Activated T-cell treated with anti-CD3 and anti-CD28 coated beads for 48 hours (primary cell): ENCODE results near the gene C12orf56.
A peak's percentile ranks its signal among the peaks of the same experiment; 100 is the strongest.
"Not testable (repeated sequence)": the region's sequence is repeated elsewhere in the genome, so short reads cannot be mapped to it uniquely, and the experiment has no call there.

Experiments used
- DNase-seq: peaks from one replicate; pipeline ENCODE4 v3.0.0-alpha.2; 2020; ENCODE audit warnings: low read depth

C12orf56 gene

DNA sequence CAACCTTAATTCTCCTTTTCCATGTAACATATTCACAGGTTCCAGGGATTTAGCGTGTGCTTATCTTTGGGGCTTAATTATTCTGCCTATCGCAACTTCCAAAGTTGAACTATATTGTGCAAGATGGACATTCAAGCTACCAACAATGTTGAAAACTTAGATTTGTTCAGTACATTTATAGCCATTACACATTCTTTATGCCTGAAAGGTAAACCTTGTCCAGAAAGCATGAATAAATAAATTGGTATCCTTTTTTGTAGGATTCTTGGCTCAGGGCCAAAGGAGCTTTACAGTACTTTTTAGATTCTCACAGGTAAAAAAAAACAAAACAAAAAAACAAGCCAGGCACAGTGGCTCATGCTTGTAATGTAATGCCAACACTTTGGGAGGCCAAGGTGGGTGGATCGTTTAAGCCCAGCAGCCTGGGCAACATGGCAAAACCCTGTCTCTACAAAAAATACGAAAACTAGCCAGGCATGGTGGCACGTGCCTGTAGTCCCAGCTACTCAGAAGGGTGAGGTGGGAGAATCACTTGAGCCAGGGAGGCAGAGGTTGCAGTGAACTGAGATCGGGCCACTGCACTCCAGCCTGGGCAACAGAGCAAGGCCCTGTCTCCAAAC, 3.3 kb downstream of the C12orf56 start:
- DNase-seq, result no peak

DNA sequence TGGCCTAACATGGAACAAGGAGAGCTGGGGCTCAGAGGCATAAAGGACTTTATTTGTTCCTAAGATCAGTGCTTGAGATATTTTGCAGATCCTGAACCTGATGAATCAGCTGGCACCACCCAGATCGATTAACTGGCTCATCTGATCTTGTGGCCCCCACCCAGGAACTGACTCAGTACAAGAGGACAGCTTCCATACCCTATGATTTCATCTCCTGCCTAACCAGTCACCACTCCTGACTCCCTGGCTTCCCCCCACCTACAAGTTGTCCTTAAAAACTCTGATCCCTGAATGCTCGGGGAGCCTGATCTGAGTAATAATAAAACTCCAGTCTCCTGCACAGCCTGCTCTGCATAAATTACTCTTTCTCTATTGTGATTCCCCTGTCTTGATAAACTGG, 5.1 kb downstream of the C12orf56 start:
- peak; percentile 29 for DNase-seq

DNA sequence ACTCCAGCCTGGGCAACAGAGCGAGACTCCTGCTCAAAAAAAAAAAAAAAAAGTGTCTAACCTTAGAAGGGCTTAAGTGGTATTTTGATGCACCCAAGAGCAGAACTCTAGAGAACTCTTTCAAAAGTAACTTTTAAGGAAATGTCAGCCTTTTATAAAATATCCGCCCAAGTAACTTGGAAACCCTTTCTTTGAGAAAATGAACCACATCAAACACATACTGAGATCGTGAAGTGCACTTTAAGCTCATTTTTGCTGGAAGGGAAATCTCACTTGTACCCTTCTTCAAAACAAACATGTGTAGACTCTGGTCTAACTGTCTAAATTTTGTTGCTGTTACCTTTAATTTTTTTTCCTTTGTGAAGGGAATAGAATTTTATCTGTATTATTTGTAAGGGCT, 5.5 kb downstream of the C12orf56 start:
- no peak for DNase-seq

DNA sequence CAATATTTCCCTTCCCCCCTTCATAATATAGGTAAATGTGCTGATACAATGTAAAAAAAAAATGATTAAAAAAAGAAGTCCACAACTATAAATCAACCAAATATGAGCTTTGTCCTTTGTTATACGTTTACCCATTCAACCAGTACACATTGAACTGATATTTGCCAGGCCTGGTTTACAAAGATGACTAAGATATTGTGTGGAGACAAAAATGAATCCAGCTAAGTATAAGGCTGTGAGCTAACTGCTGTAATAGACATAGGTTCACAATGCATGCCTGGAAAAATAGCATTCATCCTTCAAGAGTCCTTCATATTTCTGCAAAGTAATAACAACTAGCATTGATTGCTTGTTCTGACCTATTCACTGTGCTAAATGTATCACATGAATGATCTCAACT, 6.9 kb downstream of the C12orf56 start:
- no peak for DNase-seq

DNA sequence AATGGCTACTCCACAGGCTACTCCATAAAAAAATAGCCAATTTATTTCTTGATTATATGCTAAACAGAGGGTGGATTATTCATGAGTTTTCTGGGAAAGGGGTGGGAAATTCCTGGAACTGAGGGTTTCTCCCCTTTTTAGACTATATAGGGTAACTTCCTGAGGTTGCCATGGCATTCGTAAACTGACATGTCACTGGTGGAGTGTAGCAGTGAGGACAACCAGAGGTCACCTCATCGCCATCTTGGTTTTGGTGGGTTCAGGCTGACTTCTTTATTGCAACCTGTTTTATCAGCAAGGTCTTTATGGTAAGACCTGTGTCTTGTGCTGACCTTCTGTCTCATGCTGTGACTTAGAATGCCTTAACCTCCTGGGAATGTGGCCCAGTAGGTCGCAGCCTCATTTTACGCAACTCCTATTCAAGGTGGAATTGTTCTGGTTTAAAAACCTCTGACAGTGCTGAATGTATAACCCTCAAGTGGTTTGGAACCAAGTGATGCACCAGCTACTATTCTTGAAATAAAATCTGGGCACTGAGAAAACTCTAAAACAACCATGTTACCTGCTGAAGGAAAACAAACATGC, 27.7 kb downstream of the C12orf56 start:
- DNase-seq, result no peak

DNA sequence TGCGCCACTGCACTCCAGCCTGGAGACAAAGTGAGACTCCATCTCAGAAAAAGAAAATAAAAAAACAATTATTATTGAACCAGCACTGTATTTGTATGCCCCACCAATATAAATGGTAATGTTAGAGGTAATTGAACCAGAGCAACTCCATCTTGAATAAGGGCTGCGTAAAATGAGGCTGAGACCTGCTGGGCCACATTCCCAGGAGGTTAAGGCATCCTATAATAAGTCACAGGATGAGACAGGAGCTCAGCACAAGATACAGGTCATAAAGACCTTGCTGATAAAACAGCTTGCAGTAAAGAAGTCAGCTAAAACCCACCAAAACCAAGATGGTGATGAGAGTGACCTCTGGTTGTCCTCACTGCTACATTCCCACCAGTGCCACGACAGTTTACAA, 29.4 kb downstream of the C12orf56 start:
- DNase-seq, result not testable (repeated sequence)

DNA sequence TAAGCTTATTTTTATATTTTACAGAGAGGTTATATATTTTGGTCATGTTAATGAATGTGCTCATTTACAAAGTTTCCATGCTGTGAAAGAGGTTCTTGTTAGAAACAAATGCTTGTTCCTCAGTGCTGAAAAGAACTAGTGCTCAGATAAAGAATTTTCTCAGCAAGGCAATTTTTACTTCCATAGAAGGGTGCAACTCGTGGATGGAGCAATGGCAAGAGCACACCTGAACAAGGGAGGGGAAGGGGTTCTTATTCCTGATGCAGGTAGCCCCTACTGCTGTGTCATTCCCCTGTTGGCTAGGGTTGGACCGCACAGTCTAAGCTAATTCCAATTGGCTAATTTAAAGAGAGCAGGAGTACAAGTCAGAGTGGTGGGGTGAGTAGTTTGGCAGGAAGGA, 34.3 kb downstream of the C12orf56 start:
- DNase-seq, result not testable (repeated sequence)

DNA sequence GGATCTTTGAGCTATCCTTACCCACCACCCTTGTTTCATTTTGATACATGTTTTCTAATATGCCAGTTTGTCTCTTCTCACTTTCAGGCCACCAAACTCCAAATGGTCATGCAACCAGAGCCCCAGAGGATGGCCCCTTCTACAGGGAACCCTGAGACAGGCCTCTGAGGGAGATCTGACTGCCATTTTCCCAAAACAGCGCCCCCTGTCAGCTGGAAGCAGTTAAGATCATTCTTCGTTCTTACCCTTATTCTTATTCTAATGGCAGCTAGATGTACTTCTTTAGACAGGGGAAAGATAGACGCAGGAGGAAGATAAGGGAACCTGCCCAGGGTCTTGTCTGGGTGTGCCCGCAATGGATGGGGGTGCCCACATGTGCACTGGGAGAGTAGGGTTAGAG, 38.4 kb downstream of the C12orf56 start:
- DNase-seq, result no peak

DNA sequence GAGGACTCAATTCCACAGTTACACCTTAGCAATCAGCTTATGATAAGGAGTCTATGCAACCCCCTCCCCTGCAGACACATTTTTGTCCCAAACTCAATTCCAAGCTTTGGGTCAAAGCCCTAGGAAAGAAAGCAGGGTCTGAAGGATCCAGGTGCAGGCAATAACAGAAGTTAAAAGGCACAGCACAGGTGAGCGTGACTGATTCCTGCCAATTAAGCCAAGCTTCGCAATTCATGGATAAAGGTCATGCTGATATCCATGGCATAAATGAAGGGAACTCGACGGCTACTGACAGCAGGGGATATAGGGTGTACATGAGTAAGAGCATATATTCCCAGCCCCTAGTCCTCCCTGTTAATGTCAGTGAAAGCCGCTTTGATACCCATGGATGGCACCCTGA, 39.3 kb downstream of the C12orf56 start:
- no peak for DNase-seq

DNA sequence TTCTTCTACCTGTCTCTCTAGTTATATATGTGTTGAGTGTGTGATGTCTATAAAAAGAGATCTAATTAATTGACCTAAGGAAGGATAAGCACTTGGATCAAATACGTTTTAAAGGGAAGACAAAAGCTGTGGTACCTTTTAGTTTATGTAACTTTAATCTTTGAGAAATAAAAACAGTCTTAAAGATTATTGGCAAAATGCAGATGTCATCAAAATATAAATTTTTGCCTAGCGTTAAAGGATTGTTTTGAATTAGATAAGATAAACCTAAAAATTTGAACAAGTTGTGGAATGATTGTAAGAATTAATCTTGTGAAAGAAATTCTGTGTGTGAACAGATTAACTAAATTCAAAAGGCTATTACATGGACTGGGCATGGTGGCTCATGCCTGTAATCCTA, 42.9 kb downstream of the C12orf56 start:
- no peak for DNase-seq

DNA sequence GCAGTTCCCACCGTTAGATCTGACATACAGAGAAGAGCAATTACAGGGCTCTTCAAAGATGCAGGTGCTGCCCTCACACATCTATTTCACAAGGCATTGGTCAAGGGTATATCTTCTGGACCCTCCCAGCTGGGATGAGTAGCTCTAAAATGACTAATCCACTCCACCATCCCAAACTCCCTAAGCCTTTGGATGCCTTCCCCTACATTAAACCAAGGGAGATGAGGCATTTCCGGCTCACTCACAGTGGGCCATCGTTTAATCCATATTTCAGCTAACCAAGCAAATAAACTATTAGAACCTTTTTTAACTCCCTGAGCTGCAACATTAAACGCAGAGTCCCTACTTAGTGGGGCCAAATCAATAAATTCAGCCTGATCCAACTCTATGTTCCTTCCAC, 45.9 kb downstream of the C12orf56 start:
- DNase-seq, result not testable (repeated sequence)

DNA sequence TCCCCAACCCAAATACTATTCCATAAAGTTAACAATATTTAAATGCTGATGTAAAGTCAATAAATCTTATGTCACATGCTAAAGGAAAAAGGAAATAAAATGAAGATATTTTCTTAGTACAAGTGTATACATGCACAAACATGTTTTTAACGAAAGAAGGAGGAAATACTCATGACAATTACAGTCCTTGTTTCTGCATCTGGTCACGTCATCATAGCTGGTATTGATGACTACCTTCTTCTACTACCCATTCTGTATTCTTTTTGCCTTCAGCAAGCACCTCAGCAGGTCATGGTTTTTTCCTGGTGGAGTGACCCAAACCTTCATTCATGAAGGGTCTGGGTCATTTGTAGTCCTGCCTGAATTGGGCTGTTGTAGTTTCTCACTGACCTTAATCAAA, 50.0 kb downstream of the C12orf56 start:
- DNase-seq, result not testable (repeated sequence)

DNA sequence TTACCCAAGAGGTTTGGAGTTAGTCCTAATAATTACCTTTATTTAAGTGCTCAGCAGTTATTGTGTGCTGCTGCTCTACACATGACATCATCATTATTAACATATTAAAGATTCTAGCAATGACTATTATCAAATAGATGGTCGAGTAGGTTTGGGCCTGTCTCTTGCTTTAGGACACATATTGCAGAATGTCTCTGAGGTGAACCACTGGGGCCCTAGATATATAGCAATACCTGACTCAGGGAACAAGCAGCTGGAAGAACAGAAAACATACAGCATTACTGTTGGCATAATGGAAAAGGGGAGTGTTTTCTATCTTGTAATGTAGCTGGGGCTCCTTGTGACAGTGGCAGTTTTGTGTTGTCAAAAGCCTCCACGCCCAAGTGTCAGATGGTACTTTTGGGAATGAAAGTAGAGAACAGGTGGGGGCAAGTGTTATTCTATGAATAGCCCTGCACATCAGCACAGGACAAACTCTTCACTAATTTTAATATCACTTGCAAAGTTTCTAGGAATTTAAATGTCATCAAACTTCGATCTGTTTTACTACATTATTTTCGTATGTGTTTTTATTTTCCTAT, 54.6 kb downstream of the C12orf56 start:
- no peak for DNase-seq

DNA sequence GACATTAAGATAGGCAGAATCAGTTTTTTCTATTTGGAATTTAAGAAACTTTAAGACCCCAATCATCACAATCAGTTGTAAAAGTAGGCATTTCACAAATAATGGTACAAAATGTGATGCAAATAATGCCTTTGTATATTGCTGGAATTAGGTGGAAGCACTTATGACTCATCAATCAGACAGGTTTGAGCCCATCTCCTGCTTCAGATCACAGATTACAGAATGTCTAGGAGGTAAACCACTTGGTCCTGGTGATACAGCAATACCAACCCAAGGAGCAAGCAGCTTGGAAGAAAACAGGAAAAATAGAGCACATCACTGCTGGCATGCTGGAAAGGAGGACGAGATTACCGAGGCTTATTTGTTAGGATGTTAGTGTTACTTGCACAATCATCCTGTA, 57.6 kb downstream of the C12orf56 start:
- no peak for DNase-seq

DNA sequence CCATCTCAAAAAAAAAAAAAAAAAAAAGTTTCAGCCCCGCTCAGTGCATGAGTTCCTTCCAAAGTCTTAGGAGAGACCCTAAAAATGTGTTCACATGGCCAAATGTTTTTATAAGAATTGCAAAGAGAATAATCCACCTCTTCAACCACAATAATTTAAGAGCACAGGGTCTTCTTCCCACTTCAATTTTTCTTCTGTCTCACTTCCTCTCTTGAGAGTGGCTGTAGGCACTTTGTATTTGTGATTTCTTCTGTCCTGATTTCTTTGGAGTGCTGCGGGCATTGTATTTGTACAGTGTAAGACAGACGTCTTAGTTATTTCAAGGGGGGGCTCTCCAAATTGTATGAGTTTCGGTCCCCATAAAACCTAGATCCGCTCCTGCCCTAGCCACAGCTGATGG, 58.3 kb downstream of the C12orf56 start:
- no peak for DNase-seq

DNA sequence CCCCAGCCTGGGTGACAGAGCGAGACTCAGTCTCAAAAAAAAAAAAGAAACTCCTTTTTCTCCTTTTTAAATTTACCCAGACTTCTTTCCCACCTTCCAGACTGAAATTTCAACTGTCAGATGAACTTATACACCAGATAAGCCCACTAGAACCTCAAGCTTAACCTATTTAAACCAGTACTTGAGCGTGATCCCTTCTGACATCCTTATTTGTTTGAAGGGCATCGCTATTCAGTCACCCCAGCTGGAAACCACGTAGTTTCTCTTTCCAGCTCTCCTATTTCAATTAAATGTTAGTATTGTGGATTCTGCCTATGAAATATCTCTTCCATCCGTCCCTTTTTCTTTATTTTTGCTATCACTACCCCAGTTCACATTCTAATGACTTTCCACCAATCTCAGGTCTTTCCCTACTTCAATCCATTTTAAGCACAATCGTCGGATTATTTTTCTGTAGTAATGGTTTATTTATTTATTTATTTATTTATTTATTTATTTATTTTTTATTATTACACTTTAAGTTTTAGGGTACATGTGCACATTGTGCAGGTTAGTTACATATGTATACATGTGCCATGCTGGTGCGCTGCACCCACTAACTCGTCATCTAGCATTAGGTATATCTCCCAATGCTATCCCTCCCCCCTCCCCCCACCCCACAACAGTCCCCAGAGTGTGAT, 61.4 kb downstream of the C12orf56 start:
- DNase-seq, result not testable (repeated sequence)

DNA sequence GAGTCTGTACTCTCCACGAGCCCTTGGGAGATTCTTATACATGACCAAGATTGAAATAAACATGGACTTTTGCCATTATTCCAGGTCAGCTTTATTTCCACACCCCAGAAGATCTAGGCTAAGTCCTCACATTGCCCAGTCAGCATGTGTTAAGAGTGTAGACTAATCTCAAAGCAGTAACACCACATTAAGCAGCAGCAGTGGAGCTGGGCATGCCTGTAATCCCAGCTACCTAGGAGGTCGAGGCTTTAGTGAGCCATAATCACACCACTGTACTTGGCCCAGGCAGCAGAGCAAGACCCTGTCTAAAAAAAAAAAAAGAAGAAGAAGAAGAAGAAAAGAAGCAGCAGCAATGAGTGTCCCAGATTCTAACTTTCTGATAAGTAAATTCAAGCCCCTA, 65.5 kb downstream of the C12orf56 start:
- DNase-seq, result no peak

DNA sequence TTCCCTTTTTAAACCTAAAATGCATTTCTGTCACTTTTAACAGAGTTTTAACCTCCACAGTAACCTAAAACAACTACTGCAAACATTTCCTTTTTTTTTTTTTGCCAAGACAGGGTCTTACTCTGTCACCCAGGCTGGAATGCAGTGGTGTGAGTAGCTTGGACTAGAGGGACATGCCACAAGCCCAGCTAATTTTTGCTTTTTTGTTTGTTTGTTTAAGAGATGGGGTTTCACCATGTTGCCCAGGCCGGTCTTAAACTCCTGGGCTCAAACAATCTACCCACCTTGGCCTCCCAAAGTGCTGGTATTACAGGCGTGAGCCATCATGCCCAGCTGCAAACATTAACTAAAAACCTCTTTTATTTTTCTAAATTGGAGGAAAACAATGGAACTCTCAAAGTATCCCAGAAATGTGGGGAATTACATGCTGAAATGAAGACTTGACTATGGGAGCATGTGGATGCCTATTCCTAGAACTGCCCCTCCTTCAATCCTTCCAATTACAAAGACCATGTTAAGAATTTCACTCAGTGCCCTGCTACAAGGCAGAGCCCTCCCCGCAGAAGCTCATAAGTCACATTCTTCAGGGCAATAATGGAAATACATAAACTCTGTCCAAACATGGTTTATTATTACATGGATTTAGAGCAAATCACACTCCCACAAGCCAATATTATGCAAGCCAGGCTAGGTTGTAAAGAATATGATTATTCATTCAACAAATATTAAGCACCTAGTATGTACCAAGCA, 66.9 kb downstream of the C12orf56 start:
- no peak for DNase-seq

DNA sequence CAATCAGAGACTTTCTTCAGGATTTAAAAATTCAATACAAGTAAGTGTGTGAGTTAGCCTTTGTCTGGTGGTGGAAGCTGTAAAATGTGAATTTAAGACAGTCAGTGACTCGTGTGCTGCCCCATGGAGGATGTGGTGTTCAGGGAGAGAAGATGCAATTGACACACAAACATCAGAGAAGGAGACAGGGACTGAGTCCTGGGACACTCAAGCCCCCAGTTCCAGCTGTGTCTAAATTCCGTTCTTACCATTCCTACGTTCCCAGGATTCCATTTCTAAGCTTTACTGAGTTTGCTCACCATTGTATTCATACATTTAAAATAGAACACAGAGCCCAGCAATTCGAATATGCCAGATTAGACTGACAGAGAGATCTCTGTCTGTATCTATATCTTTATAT, 67.6 kb downstream of the C12orf56 start:
- no peak for DNase-seq

DNA sequence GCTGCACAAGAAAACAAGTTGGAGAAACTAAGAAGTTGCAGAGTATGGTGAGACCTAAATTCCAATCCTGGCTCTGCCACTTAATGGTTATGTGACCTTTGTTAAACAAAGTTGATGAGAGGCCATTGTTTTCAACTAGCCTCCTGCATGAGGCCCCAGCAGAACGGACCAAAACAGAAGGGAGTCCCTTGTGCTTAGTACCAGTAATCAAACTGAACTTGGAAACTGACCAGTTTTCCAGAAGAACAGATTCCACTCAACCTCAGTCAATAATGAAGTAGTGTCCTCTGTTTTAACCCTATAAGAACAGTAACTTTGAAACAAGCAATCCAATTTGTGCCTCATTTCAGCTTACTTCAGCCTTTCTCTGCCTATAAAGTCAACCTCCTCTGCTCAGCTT, 69.9 kb downstream of the C12orf56 start:
- no peak for DNase-seq

DNA sequence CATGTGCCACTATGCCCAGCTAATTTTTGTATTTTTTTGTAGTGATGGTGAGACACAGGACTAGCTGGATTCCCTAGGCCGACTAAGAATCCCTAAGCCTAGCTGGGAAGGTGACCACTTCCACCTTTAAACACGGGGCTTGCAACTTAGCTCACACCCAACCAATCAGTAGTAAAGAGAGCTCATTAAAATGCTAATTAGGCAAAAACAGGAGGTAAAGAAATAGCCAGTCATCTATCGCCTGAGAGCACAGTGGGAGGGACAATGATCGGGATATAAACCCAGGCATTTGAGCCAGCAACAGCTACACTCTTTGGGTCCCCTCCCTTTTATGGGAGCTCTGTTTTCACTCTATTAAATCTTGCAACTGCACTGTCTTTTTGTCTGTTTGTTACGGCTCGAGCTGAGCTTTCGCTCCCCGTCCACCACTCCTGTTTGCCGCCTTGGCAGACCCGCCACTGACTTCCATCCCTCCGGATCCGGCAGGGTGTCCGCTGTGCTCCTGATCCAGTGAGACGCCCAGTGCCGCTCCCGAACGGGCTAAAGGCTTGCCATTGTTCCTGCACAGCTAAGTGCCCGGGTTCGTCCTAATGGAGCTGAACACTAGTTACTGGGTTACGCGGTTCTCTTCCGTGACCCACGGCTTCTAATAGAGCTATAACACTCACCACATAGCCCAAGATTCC, 70.9 kb downstream of the C12orf56 start:
- not testable (repeated sequence) for DNase-seq

DNA sequence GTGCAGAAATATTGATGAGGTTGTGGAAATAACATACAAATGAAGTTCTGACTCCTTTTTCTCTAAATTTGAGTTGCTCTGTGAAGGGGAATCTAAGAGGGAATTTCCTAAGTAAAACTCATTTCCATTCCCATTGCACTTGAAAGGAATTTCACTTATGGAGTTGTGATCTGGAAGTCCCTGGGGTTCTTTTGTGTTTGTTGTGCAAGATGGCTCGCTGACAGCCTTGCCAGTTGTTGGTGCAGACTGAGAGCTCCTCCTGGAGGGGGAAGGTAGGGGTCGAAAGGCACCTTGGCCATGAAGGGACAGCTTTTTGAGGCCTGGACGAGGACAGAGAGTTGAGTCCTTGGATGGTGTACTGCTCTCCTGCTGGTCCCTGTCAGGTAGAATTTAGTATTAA, 72.0 kb downstream of the C12orf56 start:
- DNase-seq, result no peak
